MM.1S (cell line): Measurements from ENCODE around the gene EIF4H.

Source experiments
- DNase-seq: peaks from one replicate; pipeline ENCODE4 v3.0.0-alpha.2; 2015
- H2AFZ ChIP-seq: fragments of 300-600 bp; sonication (generic); 2 replicates; pipeline ENCODE4 v1.6.0; 2016; ENCODE audit warnings: antibody characterized with exemption, low read length
- H3F3A ChIP-seq: fragments of 300-600 bp; sonication (generic); 2 replicates; pipeline ENCODE4 v1.6.1; 2016; ENCODE audit warnings: mild to moderate bottlenecking, antibody characterized with exemption, low read length, moderate library complexity, mixed read lengths; ENCODE audit not compliant: insufficient read depth
- H3K27ac ChIP-seq: fragments of 300-600 bp; sonication (generic); 2 replicates; pipeline ENCODE4 v1.5.1; 2016; ENCODE audit warnings: mild to moderate bottlenecking, low read length
- H3K27me3 ChIP-seq: fragments of 300-600 bp; sonication (generic); replicated peaks from 2 replicates; pipeline ENCODE4 v1.6.0; 2016; ENCODE audit warnings: low read length; ENCODE audit not compliant: insufficient read depth
- H3K36me3 ChIP-seq: fragments of 300-600 bp; sonication (generic); replicated peaks from 2 replicates; pipeline ENCODE4 v1.6.1; 2016; ENCODE audit warnings: mild to moderate bottlenecking, low read length, mixed read lengths; ENCODE audit not compliant: insufficient read depth
- H3K4me1 ChIP-seq: fragments of 300-600 bp; sonication (generic); 2 replicates; pipeline ENCODE4 v1.6.1; 2016; ENCODE audit warnings: low read length, mixed read lengths
- H3K4me2 ChIP-seq: fragments of 300-600 bp; sonication (generic); 2 replicates; pipeline ENCODE4 v1.6.0; 2016; ENCODE audit warnings: low read depth, low read length
- H3K4me3 ChIP-seq: fragments of 300-600 bp; sonication (generic); 2 replicates; pipeline ENCODE4 v1.5.1; 2016; ENCODE audit warnings: low read length, mixed read lengths
- H3K79me2 ChIP-seq: fragments of 300-600 bp; sonication (generic); 2 replicates; pipeline ENCODE4 v1.6.1; 2016; ENCODE audit warnings: mixed run types, low read length, mixed read lengths
- H3K9ac ChIP-seq: fragments of 300-600 bp; sonication (generic); 2 replicates; pipeline ENCODE4 v1.6.1; 2016; ENCODE audit warnings: low read length, mixed read lengths
- H3K9me2 ChIP-seq: fragments of 300-600 bp; sonication (generic); replicated peaks from 2 replicates; pipeline ENCODE4 v1.6.1; 2016; ENCODE audit warnings: mild to moderate bottlenecking, low read length, mixed read lengths; ENCODE audit not compliant: insufficient read depth
- H3K9me3 ChIP-seq: fragments of 300-600 bp; sonication (generic); replicated peaks from 2 replicates; pipeline ENCODE4 v1.6.1; 2016; ENCODE audit warnings: mild to moderate bottlenecking, low read length, mixed read lengths; ENCODE audit not compliant: insufficient read depth
- H4K20me1 ChIP-seq: fragments of 300-600 bp; sonication (generic); 2 replicates; pipeline ENCODE4 v1.6.1; 2016; ENCODE audit warnings: mild to moderate bottlenecking, low read length, moderate library complexity, mixed read lengths; ENCODE audit not compliant: insufficient read depth
- EZH2 ChIP-seq: fragments of 300-600 bp; sonication (generic); optimal IDR thresholded peaks from 2 replicates; pipeline ENCODE3; 2017; ENCODE audit warnings: low read depth, mild to moderate bottlenecking, antibody characterized with exemption, low read length, mixed read lengths
- EZH2phosphoT487 ChIP-seq: fragments of 300-600 bp; sonication (generic); IDR thresholded peaks from 2 replicates; pipeline ENCODE4 v1.6.1; 2018; ENCODE audit warnings: antibody characterized with exemption, low read length
- TF ChIP-seq, protein P1 (sequence below): fragments of 300-600 bp; sonication (generic); IDR thresholded peaks from 2 replicates; pipeline ENCODE4 v1.5.1; 2016; ENCODE audit warnings: antibody characterized with exemption, low read length, mixed read lengths

Gene EIF4H

DNA sequence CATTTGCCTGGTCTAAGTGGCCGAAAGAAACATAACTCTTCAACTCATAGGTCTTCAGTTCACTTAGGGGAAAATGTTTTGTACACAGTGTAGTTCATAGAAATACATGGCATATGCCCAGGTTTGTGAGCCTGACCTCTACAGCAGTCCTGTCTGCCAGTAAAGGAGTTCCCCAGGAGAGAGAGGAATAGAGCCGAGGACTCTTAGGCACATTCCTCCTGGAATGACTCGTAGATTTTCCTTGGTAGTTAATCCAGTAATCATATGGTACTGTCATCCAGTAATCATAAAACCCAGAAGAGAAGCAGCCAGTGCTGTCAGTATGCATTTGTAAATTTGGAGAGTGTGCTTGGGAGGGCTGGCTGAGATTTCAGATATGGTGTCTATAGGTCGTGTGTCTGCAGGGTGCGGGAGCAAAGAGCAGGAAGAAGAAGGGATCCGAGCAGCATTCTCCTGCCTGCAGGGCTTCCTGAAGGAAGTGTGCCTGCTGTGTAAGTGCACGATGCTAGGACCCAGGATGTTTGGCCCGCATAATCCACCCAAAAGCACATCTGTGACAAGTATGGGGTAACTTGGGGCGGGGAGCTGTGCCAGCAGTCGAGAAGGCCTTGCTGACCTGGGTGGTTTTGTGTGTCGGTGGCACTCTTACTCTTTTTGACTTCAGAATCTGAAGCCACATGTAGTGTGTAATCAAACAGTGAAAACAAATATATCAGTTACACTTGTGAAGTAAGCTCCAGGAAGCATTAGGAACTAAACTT lies 13.9 kb downstream of the EIF4H start:
- Histone ChIP-seq H3K36me3 (peaks cover 34% of the 10 kb centered on the region; the same call in 1 of the 2 replicates), H3K79me2 (peaks cover 84% of the 10 kb centered on the region)

DNA sequence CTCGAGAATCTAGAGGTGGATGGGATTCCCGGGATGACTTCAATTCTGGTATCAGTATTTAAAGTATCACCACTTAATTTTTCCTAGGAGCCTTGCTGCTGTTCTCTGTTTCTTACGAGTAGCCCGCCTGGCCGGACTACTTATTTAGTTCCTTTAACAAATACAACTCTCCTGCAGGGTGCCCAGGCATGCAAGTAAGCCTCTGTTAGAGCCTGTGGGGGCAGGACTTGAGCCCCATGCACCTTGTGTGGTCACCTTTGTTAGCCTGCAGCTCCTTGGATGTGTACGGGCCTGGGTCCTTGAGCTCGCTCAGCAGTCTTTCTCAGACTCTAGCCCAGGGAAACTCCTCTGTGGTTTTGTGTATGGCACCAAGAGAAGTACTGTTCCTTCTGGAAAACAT lies 16.1 kb downstream of the EIF4H start:
- no peaks in the 10 kb centered on the region for H3K27me3 ChIP-seq
- H4K20me1 ChIP-seq, result peaks cover 40% of the 10 kb centered on the region
- H2AFZ ChIP-seq, result no peak overlapping the region
- no peaks in the 10 kb centered on the region; the same call in 1 of the 2 replicates for H3F3A ChIP-seq
- DNase-seq, result no peak
- peaks cover 71% of the 10 kb centered on the region for H3K79me2 ChIP-seq
- H3K4me2 ChIP-seq, result no peak overlapping the region
- no peak overlapping the region for H3K9ac ChIP-seq
- TF ChIP-seq, protein P1, sequence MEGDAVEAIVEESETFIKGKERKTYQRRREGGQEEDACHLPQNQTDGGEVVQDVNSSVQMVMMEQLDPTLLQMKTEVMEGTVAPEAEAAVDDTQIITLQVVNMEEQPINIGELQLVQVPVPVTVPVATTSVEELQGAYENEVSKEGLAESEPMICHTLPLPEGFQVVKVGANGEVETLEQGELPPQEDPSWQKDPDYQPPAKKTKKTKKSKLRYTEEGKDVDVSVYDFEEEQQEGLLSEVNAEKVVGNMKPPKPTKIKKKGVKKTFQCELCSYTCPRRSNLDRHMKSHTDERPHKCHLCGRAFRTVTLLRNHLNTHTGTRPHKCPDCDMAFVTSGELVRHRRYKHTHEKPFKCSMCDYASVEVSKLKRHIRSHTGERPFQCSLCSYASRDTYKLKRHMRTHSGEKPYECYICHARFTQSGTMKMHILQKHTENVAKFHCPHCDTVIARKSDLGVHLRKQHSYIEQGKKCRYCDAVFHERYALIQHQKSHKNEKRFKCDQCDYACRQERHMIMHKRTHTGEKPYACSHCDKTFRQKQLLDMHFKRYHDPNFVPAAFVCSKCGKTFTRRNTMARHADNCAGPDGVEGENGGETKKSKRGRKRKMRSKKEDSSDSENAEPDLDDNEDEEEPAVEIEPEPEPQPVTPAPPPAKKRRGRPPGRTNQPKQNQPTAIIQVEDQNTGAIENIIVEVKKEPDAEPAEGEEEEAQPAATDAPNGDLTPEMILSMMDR, result no peak
- TF ChIP-seq EZH2 (no peak), EZH2phosphoT487 (no peak)
- no peaks in the 10 kb centered on the region for H3K9me3 ChIP-seq
- no peak overlapping the region for H3K27ac ChIP-seq
- no peaks in the 10 kb centered on the region for H3K4me1 ChIP-seq
- H3K36me3 ChIP-seq, result peaks cover 36% of the 10 kb centered on the region; the same call in 1 of the 2 replicates
- no peak overlapping the region for H3K4me3 ChIP-seq
- no peaks in the 10 kb centered on the region for H3K9me2 ChIP-seq

More for the DNA sequence above, 13.9 kb downstream of the EIF4H start:
- no peak for DNase-seq
- H3K4me1 ChIP-seq, result no peaks in the 10 kb centered on the region
- no peak for TF ChIP-seq EZH2
- TF ChIP-seq, protein P1, result no peak
- no peak for TF ChIP-seq EZH2phosphoT487
- no peak overlapping the region for H3K27ac ChIP-seq
- H3K4me2 ChIP-seq, result no peak overlapping the region
- H4K20me1 ChIP-seq, result peaks cover 62% of the 10 kb centered on the region
- no peaks in the 10 kb centered on the region for H3K9me2 ChIP-seq
- no peak overlapping the region for H3K9ac ChIP-seq
- no peak overlapping the region for H3K4me3 ChIP-seq
- no peaks in the 10 kb centered on the region for H3K9me3 ChIP-seq
- no peak overlapping the region for H2AFZ ChIP-seq
- no peaks in the 10 kb centered on the region for H3F3A ChIP-seq
- H3K27me3 ChIP-seq, result no peaks in the 10 kb centered on the region

DNA sequence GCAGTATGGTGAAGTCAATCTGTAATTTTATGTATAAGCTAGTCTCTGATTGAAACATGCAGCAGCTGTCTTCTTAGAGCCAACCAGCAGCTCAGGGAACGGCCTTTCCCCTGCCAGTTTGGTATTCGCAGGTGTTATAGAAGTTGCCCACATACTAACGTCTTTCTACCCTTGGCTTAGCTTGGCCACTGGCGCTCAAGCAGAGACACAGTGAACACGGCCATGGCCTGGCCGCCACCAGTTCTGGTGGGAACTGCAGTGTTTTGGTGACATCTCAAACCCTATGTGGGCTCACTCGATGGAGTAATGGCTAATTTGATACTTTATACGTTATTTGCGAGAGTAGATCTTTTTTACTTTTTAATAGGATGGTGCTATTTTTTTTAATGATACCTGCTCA lies 17.1 kb downstream of the EIF4H start:
- Histone ChIP-seq H3K27me3 (no peaks in the 10 kb centered on the region), H3F3A (no peaks in the 10 kb centered on the region; the same call in 1 of the 2 replicates), H3K4me3 (no peak overlapping the region), H3K36me3 (peaks cover 36% of the 10 kb centered on the region; the same call in 1 of the 2 replicates), H3K4me1 (no peaks in the 10 kb centered on the region), H3K9ac (no peak overlapping the region), H2AFZ (no peak overlapping the region), H3K27ac (no peak overlapping the region), H3K9me3 (no peaks in the 10 kb centered on the region), H3K9me2 (no peaks in the 10 kb centered on the region), H3K4me2 (no peak overlapping the region), H3K79me2 (peaks cover 61% of the 10 kb centered on the region), H4K20me1 (peaks cover 31% of the 10 kb centered on the region)
- TF ChIP-seq, protein P1, result no peak
- TF ChIP-seq EZH2, result no peak
- TF ChIP-seq EZH2phosphoT487, result no peak
- no peak for DNase-seq
